Vagina (tissue), 2 donors: ENCODE data around the gene RIIAD1. TPM values are rescaled to one million over a fixed set of nuclear protein-coding genes. Genes with fewer than 3 reads are reported as not detected.
"Not testable (repeated sequence)": the region's sequence is repeated elsewhere in the genome, so short reads cannot be mapped to it uniquely, and the experiment has no call there.

ENCODE experiments used
- DNase-seq, 2 donors: peaks; one replicate each; pipeline ENCODE4 v3.0.0-alpha.2; 2017; ENCODE audit errors: extremely low spot score in 2 of 2
- H3K27ac ChIP-seq: fragments of 200-600 bp; sonication (generic); one replicate; pipeline ENCODE4 v1.5.1; 2019
- H3K27me3 ChIP-seq: fragments of 200-600 bp; sonication (generic); one replicate; pipeline ENCODE4 v1.5.1; 2019
- H3K36me3 ChIP-seq, 2 donors: fragments of 200-600 bp; sonication (generic); one replicate each; pipeline ENCODE4 v1.5.1; 2017 to 2019
- H3K4me1 ChIP-seq: fragments of 200-600 bp; sonication (generic); one replicate; pipeline ENCODE4 v1.5.1; 2019
- H3K4me3 ChIP-seq, 2 donors: fragments of 200-600 bp; sonication (generic); 1 replicate in 1 of 2; 2 replicates in 1 of 2; pipeline ENCODE4 v1.5.1; 2016 to 2019
- H3K9me3 ChIP-seq: fragments of 200-600 bp; sonication (generic); one replicate; pipeline ENCODE4 v1.5.1; 2019
- POLR2A ChIP-seq, 2 donors: fragments of 450-650 bp; IDR thresholded peaks; one replicate each; pipeline ENCODE4 v1.6.1; 2017; ENCODE audit warnings: antibody characterized with exemption in 2 of 2, mild to moderate bottlenecking in 2 of 2, moderate library complexity in 2 of 2
- POLR2AphosphoS5 ChIP-seq, 2 donors: sonication (generic); formaldehyde crosslinking; IDR thresholded peaks; one replicate each; pipeline ENCODE4 v1.9.0; 2017; ENCODE audit warnings: antibody characterized with exemption in 2 of 2, mild to moderate bottlenecking in 2 of 2, low read depth in 1 of 2; ENCODE audit not compliant: insufficient read depth in 1 of 2
- intact Hi-C: fragments of 100-400 bp; cut with DNase I; formaldehyde crosslinking; loops from one replicate; pipeline ENCODE4 v1.15.1; 2023
- total RNA-seq: library from RNA; depleted of rRNA; stranded (reverse); fragments of >200 nt; gene quantifications from one replicate; pipeline ENCODE4 v1.2.3, GENCODE V29; 2016
- TF ChIP-seq, protein P1 (sequence below), 3 experiments: fragments of 450-650 bp in 2 of 3; fragments of 200-600 bp in 1 of 3; sonication (generic) in 1 of 3; IDR thresholded peaks; one replicate each; pipeline ENCODE4 v1.5.1; 2017 to 2019; ENCODE audit warnings: antibody characterized with exemption in 3 of 3, mild to moderate bottlenecking in 2 of 3, moderate library complexity in 2 of 3

Gene RIIAD1
- total RNA-seq, 1 donor from 2014 or later = not detected

DNA sequence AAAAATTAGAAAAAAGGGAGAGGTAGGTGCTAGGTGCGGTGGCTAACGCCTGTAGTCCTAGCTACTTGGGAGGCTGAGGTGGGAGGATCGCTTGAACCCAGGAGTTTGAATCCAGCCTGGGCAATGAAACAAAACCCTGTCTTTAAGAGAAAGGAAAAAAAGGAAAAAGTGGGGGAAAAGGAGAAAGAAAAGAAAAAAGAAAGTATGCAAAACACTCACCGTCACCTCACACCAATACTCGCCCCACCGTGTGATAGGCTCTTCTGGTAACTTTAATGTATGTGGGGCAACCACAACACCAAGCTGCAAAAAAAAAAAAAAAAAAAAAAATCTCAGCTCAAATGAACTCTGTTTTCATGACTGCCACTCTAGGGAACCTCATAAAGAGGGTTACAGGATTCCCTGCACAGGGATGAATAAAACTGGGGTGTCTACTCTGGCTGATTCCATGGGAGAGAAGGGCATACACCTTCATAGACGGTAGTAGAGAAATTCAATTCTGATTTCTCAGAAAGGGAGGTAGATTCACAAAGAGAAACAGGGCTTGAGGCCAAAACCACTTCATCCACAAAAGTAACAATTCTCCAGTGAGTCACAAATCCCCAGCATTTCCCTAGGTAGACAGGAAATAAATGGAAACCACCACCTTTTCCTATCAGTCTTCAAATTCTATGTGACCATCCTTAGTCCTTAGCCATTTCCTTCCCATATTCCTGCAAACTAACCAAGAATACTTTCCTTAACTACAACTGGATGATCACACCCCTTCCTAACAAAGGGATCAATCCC is 39.5 kb downstream of the RIIAD1 start:
- Histone ChIP-seq H3K4me1 (peaks cover 20% of the 10 kb centered on the region), H3K36me3 (peaks cover 0 to 28% of the 10 kb centered on the region in 2 donors), H3K27ac (no peak overlapping the region), H3K9me3 (no peaks in the 10 kb centered on the region), H3K4me3 (no peak overlapping the region), H3K27me3 (no peaks in the 10 kb centered on the region)
- intact Hi-C loops = no loop called here
- DNase-seq = peak in 1 of 2 donors; percentile 3
- TF ChIP-seq POLR2A (IDR thresholded peaks at IDR 0.05) (no peak), POLR2AphosphoS5 (IDR thresholded peaks at IDR 0.05; ENCODE audit: insufficient read depth in 1 of 2, low read depth in 1 of 2) (no peak)
- TF ChIP-seq, protein P1, sequence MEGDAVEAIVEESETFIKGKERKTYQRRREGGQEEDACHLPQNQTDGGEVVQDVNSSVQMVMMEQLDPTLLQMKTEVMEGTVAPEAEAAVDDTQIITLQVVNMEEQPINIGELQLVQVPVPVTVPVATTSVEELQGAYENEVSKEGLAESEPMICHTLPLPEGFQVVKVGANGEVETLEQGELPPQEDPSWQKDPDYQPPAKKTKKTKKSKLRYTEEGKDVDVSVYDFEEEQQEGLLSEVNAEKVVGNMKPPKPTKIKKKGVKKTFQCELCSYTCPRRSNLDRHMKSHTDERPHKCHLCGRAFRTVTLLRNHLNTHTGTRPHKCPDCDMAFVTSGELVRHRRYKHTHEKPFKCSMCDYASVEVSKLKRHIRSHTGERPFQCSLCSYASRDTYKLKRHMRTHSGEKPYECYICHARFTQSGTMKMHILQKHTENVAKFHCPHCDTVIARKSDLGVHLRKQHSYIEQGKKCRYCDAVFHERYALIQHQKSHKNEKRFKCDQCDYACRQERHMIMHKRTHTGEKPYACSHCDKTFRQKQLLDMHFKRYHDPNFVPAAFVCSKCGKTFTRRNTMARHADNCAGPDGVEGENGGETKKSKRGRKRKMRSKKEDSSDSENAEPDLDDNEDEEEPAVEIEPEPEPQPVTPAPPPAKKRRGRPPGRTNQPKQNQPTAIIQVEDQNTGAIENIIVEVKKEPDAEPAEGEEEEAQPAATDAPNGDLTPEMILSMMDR (IDR thresholded peaks at IDR 0.05) = no peak

DNA sequence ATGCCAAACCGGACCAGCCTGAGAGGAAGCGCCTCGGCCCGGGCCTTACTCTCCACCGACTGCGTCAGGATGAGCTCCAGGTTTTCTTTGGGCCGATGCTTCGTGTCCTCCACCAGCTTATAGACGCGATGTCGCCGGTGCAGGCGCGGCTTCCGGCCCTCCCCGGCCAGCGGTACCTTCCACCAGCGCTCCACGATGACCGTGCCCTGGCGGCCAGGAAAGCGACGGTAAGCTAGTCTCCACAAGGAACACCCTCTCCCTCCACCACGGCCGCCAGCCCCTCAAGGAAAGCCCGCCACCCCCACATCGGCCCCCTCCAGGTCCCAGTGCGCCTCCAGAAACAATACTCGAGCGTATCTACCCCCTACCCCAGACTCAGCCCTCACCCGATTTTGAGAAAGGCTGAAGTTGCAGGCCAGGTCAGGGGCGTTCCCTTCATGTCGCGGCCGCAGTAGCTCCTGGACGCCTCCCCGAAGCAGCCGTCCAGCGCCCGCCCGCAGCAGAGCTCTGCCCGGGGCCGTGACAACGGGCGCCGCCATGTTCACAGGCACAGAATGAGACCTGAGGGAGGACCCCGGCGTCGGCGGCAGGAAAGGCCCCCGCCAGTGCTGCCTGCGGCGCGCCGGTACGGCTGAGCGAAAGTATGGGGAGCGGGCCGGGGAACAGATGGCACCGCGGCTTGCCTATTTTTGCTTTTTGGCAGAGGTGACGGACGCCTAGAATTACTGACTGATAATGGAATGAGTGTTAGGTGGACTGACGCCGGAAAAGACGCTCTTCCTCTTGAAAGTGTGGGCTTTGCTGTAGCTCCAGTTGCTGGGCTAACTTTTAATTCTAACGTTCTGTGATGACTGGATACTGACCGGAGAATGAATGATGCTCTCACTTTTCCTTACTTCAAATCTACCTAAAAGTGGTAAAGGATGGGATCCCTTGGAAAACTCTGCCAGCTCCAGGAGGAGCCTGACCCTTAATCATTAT is 41.9 kb downstream of the RIIAD1 start, which contains the start of gene MRPL9:
TSS of gene MRPL9 (minus strand) at position 556 of the 981 bp plus-strand sequence. CDS start at position 539, 17 bp downstream.
- DNase-seq = peak; percentile 87
- Histone ChIP-seq H3K9me3 (no peaks in the 10 kb centered on the region), H3K4me1 (peaks cover 20% of the 10 kb centered on the region), H3K36me3 (peaks cover 0 to 28% of the 10 kb centered on the region in 2 donors), H3K4me3 (peak within 1 kb of the TSS; percentile 77 to 95), H3K27ac (peak within 1 kb of the TSS; percentile 81), H3K27me3 (no peaks in the 10 kb centered on the region)
- TF ChIP-seq, protein P1 (IDR thresholded peaks at IDR 0.05) = no peak
- TF ChIP-seq POLR2AphosphoS5 (IDR thresholded peaks at IDR 0.05; ENCODE audit: insufficient read depth in 1 of 2, low read depth in 1 of 2) = peak in 1 of 2 donors; percentile 70
- intact Hi-C loops = no loop called here

DNA sequence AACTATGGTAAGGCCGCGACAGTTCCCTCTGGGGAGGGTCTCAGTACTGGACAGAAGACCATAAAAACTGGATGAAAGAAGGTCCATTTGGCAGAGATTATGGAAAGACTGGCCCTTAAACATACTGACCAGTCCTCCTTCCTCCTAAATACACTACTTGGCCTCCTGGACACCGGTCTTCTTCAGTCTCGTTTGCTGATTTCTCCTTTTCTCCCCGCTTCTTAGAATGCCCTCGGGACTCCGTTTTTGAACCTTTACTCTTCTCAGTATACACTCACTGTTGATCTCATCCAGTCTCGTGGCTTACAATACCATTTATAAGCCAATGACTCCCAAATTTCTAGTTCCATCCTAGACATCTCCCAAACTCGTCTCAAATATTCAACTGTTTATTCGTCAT is 42.7 kb downstream of the RIIAD1 start:
- no peaks in the 10 kb centered on the region for H3K9me3 ChIP-seq
- H3K27ac ChIP-seq = peak overlapping the region; percentile 81
- peaks cover 0 to 25% of the 10 kb centered on the region in 2 donors for H3K36me3 ChIP-seq
- peak overlapping the region; percentile 77 to 95 for H3K4me3 ChIP-seq
- H3K27me3 ChIP-seq = no peaks in the 10 kb centered on the region
- DNase-seq = no peak
- peaks cover 20% of the 10 kb centered on the region for H3K4me1 ChIP-seq
- no peak for TF ChIP-seq POLR2AphosphoS5 (IDR thresholded peaks at IDR 0.05; ENCODE audit: insufficient read depth in 1 of 2, low read depth in 1 of 2)
- no peak for TF ChIP-seq POLR2A (IDR thresholded peaks at IDR 0.05)
- TF ChIP-seq, protein P1 (IDR thresholded peaks at IDR 0.05) = no peak
- intact Hi-C loops = no loop called here

DNA sequence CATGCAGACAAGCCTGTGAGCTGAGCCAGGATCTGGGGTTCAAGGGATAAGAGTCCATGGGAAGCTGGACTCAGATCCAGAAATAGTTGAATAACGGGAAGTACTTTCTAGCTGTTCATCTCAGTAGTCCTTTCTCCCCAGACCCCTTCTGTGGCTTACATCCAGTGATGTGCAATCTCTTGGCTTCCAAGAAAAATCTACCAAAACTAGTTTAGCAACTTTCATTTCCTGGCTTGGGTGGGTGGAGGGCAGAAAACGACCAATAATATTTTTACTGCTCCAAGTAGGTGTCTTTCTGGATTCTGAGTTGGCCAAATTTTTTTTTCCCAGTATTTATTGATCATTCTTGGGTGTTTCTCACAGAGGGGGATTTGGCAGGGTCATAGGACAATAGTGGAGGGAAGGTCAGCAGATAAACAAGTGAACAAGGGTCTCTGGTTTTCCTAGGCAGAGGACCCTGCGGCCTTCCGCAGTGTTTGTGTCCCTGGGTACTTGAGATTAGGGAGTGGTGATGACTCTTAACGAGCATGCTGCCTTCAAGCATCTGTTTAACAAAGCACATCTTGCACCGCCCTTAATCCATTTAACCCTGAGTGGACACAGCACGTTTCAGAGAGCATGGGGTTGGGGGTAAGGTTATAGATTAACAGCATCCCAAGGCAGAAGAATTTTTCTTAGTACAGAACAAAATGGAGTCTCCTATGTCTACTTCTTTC is 47.2 kb downstream of the RIIAD1 start:
- H3K27ac ChIP-seq, H3K9me3 ChIP-seq, H3K36me3 ChIP-seq, H3K4me3 ChIP-seq, intact Hi-C loops, DNase-seq, H3K27me3 ChIP-seq: not testable (repeated sequence)
- peak in 1 of 2 donors; percentile 14 for TF ChIP-seq POLR2AphosphoS5 (IDR thresholded peaks at IDR 0.05; ENCODE audit: insufficient read depth in 1 of 2, low read depth in 1 of 2)
- H3K4me1 ChIP-seq = peaks cover 11% of the 10 kb centered on the region

DNA sequence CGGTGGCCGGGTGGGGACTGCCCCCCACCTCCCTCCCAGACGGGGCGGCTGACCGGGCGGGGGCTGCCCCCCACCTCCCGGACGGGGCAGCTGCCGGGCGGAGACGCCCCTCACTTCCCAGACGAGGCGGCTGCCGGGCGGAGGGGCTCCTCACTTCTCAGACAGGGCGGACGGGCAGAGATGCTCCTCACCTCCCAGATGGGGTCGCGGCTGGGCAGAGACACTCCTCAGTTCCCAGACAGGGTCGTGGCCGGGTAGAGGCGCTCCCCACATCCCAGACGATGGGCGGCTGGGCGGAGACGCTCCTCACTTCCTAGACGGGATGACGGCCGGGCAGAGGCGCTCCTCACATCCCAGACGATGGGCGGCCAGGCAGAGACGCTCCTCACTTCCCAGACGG is 47.9 kb downstream of the RIIAD1 start:
- H3K27me3 ChIP-seq, H3K9me3 ChIP-seq, H3K4me1 ChIP-seq, intact Hi-C loops, DNase-seq, H3K4me3 ChIP-seq, H3K27ac ChIP-seq, H3K36me3 ChIP-seq: not testable (repeated sequence)
